CD4-positive, alpha-beta T cell (primary cell): Measurements from ENCODE around the gene B3GNT3. TPM values are rescaled to one million over a fixed set of nuclear protein-coding genes. Genes with fewer than 3 reads are reported as not detected.
"Not testable (repeated sequence)": the region's sequence is repeated elsewhere in the genome, so short reads cannot be mapped to it uniquely, and the experiment has no call there.

Source experiments
- ATAC-seq: fragments of 200-7000 bp; cut with Tn5 transposase; one replicate; pipeline ENCODE4 v1.10.0; 2022; ENCODE audit warnings: mild to moderate bottlenecking; ENCODE audit not compliant: poor library complexity
- CTCF ChIA-PET: fragments of 350-600 bp; sonication (Branson Sonifier 250); formaldehyde crosslinking; loops from one replicate; lab custom pipeline; 2021; ENCODE audit warnings: antibody characterized with exemption, inconsistent platforms; lab: Charles Lee
- POLR2A ChIA-PET: fragments of 350-600 bp; sonication (Branson Sonifier 250); formaldehyde crosslinking; loops from one replicate; lab custom pipeline; 2021; ENCODE audit warnings: antibody characterized with exemption, inconsistent platforms; lab: Charles Lee
- DNase-seq, 14 experiments: peaks; one replicate each; pipeline ENCODE4 v3.0.0-alpha.2; 2013 to 2020; ENCODE audit warnings: mixed read lengths in 2 of 14
- H3K27ac ChIP-seq, 2 donors: one replicate each; pipeline versions ENCODE4 v1.5.1 to v1.7.0; 2013; ENCODE audit warnings: low read length in 2 of 2, low read depth in 1 of 2, mild to moderate bottlenecking in 1 of 2
- H3K27me3 ChIP-seq, 2 experiments: 1 replicate in 1 of 2; 2 replicates in 1 of 2; pipeline versions ENCODE4 v1.6.1 to v1.7.0; 2013; ENCODE audit warnings: low read length in 2 of 2, control low read depth in 1 of 2, mild to moderate bottlenecking in 1 of 2, moderate library complexity in 1 of 2; ENCODE audit not compliant: insufficient read depth in 2 of 2, control insufficient read depth in 1 of 2
- H3K36me3 ChIP-seq: one replicate; pipeline ENCODE4 v1.6.1; 2013; ENCODE audit warnings: low read length, control low read depth; ENCODE audit not compliant: insufficient read depth
- H3K4me1 ChIP-seq: one replicate; pipeline ENCODE4 v1.6.1; 2013; ENCODE audit warnings: low read length, control low read depth; ENCODE audit not compliant: insufficient read depth
- H3K4me3 ChIP-seq: one replicate; pipeline ENCODE4 v1.5.1; 2013; ENCODE audit warnings: mild to moderate bottlenecking, low read length, moderate library complexity
- H3K9me3 ChIP-seq, 2 experiments: 1 replicate in 1 of 2; 2 replicates in 1 of 2; pipeline versions ENCODE4 v1.6.1 to v1.7.0; 2013; ENCODE audit warnings: low read length in 2 of 2, mild to moderate bottlenecking in 2 of 2, control low read depth in 1 of 2, moderate library complexity in 1 of 2; ENCODE audit not compliant: control insufficient read depth in 1 of 2, insufficient read depth in 1 of 2
- H3K27ac Mint-ChIP-seq: one replicate; pipeline ENCODE4 v1.8.0; 2020; ENCODE audit warnings: mixed read lengths
- H3K27me3 Mint-ChIP-seq: one replicate; pipeline ENCODE4 v1.8.0; 2021; ENCODE audit warnings: mixed read lengths
- H3K36me3 Mint-ChIP-seq: one replicate; pipeline ENCODE4 v1.8.0; 2021; ENCODE audit warnings: low read depth, mixed read lengths
- H3K4me1 Mint-ChIP-seq: one replicate; pipeline ENCODE4 v1.8.0; 2021; ENCODE audit warnings: low read depth, mixed read lengths
- H3K4me3 Mint-ChIP-seq: one replicate; pipeline ENCODE4 v1.8.0; 2020; ENCODE audit warnings: mild to moderate bottlenecking, mixed read lengths
- H3K9me3 Mint-ChIP-seq: one replicate; pipeline ENCODE4 v1.8.0; 2020; ENCODE audit warnings: mixed read lengths
- intact Hi-C, 2 experiments: fragments of 100-400 bp; cut with DNase I in 1 of 2; cut with micrococcal nuclease in 1 of 2; formaldehyde crosslinking; loops; one replicate each; pipeline versions ENCODE4 v1.15.1 to v1.9.0; 2023 to 2025; cut with DNase I, micrococcal nuclease
- total RNA-seq, 174 experiments: library from RNA in 2 of 174; stranded (reverse) in 2 of 174; gene quantifications; one replicate each; pipeline ENCODE4 v1.2.3 and lab custom pipeline; 2021 to 2026
- TF ChIP-seq, protein P1 (sequence below): fragments of 200-600 bp; IDR thresholded peaks from one replicate; pipeline ENCODE4 v1.8.0; 2022; ENCODE audit warnings: antibody characterized with exemption, mild to moderate bottlenecking

The B3GNT3 gene
- total RNA-seq, 2 experiments from 2014 or later = 0.39 to 0.52 TPM

DNA sequence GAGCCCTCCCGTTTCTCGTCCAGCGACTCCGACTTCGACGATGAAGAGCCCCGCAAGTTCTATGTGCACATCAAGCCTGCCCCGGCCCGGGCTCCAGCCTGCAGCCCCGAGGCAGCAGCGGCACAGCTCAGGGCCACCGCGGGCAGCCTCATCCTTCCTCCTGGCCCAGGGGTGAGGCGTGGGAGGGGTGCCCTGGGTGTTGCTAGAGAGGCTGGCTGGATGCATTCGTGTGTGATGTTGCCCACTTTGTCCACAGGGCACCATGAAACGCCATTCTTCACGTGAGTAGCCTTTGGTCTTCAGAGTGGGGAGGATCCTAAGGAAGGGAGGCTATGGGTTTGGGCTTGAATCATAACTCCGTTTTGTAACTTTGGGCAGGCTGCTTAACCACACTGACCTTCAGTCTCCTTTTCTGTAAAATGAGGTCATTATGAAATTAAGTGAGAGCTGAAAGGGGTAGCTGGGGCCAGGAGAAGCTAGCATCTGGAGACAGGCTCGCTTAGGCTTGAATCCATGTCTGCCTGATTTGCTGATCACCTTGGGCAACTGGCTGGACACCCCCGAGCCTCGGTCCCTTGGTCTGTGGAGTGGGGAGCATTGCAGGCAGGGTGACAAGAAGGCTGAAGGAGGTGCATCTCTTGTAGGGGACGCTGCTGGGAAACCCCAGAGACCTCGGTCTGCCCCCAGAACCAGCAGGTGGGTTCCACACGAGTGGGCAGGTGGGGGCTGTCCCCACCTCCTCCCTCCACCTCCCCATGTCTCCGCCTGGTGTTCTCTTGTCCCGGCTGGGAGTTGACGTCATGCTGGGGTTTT is 18.7 kb upstream of the B3GNT3 start:
- H3K4me3 Mint-ChIP-seq = no peak overlapping the region
- Histone ChIP-seq H3K27me3 (no peaks in the 10 kb centered on the region), H3K4me3 (no peak overlapping the region), H3K4me1 (no peaks in the 10 kb centered on the region), H3K9me3 (no peaks in the 10 kb centered on the region), H3K36me3 (peaks cover 48% of the 10 kb centered on the region), H3K27ac (no peak overlapping the region)
- TF ChIP-seq, protein P1, sequence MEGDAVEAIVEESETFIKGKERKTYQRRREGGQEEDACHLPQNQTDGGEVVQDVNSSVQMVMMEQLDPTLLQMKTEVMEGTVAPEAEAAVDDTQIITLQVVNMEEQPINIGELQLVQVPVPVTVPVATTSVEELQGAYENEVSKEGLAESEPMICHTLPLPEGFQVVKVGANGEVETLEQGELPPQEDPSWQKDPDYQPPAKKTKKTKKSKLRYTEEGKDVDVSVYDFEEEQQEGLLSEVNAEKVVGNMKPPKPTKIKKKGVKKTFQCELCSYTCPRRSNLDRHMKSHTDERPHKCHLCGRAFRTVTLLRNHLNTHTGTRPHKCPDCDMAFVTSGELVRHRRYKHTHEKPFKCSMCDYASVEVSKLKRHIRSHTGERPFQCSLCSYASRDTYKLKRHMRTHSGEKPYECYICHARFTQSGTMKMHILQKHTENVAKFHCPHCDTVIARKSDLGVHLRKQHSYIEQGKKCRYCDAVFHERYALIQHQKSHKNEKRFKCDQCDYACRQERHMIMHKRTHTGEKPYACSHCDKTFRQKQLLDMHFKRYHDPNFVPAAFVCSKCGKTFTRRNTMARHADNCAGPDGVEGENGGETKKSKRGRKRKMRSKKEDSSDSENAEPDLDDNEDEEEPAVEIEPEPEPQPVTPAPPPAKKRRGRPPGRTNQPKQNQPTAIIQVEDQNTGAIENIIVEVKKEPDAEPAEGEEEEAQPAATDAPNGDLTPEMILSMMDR = no peak
- H3K9me3 Mint-ChIP-seq = no peaks in the 10 kb centered on the region
- H3K27ac Mint-ChIP-seq = no peak overlapping the region
- intact Hi-C loops = loop anchor here in 1 of 2 experiments (2.0 kb wide), 1 partner anchor 71 kb away; no protein-coding TSS in a partner anchor
- ATAC-seq (no peak), DNase-seq (no peak)
- no peaks in the 10 kb centered on the region for H3K27me3 Mint-ChIP-seq
- peaks cover 76% of the 10 kb centered on the region for H3K36me3 Mint-ChIP-seq
- CTCF ChIA-PET = interaction anchor here (1.9 kb wide), 1 partner anchor 80 kb away, joined by 4 read pairs; no protein-coding TSS in a partner anchor
- POLR2A ChIA-PET = interaction anchor here (0.6 to 1.2 kb wide), 2 partner anchors 83 to 156 kb away, joined by 3 to 4 read pairs; partner anchors contain the start of gene CCDC124
- H3K4me1 Mint-ChIP-seq = no peaks in the 10 kb centered on the region

DNA sequence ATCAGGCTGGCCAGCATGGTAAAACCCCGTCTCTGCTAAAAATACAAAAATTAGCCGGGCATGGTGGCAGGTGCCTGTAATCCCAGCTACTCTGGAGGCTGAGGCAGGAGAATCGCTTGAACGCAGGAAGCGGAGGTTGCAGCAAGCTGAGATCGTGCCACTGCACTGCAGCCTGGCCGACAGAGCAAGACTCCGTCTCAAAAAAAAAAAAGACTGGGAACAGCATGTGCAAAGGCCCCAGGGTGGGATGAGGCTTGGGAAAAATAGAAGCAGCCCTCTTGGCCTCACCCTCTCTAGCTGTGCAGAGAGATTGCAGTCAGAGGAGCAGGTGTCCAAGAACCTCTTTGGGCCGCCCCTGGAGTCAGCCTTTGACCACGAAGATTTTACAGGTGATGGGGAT is 17.1 kb upstream of the B3GNT3 start:
- H3K9me3 Mint-ChIP-seq, H3K4me1 Mint-ChIP-seq, intact Hi-C loops, H3K4me1 ChIP-seq, H3K4me3 ChIP-seq, H3K27me3 Mint-ChIP-seq, H3K27me3 ChIP-seq, H3K4me3 Mint-ChIP-seq, H3K27ac ChIP-seq, H3K9me3 ChIP-seq, ATAC-seq, H3K27ac Mint-ChIP-seq, DNase-seq: not testable (repeated sequence)
- ChIA-PET POLR2A (interaction anchor here (1.0 kb wide), 1 partner anchor 82 kb away, joined by 3 read pairs; the partner anchor contains the start of gene RPL18A), CTCF (interaction anchor here (0.7 kb wide), 1 partner anchor 82 kb away, joined by 3 read pairs; the partner anchor contains the start of gene RPL18A)
- H3K36me3 ChIP-seq = peaks cover 51% of the 10 kb centered on the region
- H3K36me3 Mint-ChIP-seq = peaks cover 78% of the 10 kb centered on the region

GRCh38 chr19:17778251-17778967 is 16.5 kb upstream of the B3GNT3 start:
- ATAC-seq (peak; percentile 68), DNase-seq (peak in 6 of 14 experiments; percentile 17 to 62 (median 38))
- H3K27ac ChIP-seq = peak overlapping the region in 1 of 2 donors; percentile 16
- no peak overlapping the region for H3K4me3 Mint-ChIP-seq
- peak overlapping the region; percentile 51 for H3K27ac Mint-ChIP-seq
- ChIA-PET CTCF (no interaction called here), POLR2A (no interaction called here)
- no peaks in the 10 kb centered on the region for H3K9me3 ChIP-seq
- no peaks in the 10 kb centered on the region for H3K27me3 ChIP-seq
- no peak overlapping the region for H3K4me3 ChIP-seq
- TF ChIP-seq, protein P1 = no peak
- H3K36me3 ChIP-seq = peaks cover 49% of the 10 kb centered on the region
- intact Hi-C loops = no loop called here
- H3K4me1 ChIP-seq = no peaks in the 10 kb centered on the region
- H3K9me3 Mint-ChIP-seq = no peaks in the 10 kb centered on the region
- peaks cover 5% of the 10 kb centered on the region for H3K4me1 Mint-ChIP-seq
- H3K36me3 Mint-ChIP-seq = peaks cover 76% of the 10 kb centered on the region
- H3K27me3 Mint-ChIP-seq = no peaks in the 10 kb centered on the region
